HG03159 (cell line): ENCODE data around the gene GSTT2.
A peak's percentile ranks its signal among the peaks of the same experiment; 100 is the strongest.

Experiments used
- ATAC-seq: cut with Tn5 transposase; IDR thresholded peaks from one replicate; pipeline ENCODE4 v1.9.1; 2021; ENCODE audit warnings: mild to moderate bottlenecking, moderate library complexity; ENCODE audit not compliant: unreplicated experiment

GSTT2 gene

DNA sequence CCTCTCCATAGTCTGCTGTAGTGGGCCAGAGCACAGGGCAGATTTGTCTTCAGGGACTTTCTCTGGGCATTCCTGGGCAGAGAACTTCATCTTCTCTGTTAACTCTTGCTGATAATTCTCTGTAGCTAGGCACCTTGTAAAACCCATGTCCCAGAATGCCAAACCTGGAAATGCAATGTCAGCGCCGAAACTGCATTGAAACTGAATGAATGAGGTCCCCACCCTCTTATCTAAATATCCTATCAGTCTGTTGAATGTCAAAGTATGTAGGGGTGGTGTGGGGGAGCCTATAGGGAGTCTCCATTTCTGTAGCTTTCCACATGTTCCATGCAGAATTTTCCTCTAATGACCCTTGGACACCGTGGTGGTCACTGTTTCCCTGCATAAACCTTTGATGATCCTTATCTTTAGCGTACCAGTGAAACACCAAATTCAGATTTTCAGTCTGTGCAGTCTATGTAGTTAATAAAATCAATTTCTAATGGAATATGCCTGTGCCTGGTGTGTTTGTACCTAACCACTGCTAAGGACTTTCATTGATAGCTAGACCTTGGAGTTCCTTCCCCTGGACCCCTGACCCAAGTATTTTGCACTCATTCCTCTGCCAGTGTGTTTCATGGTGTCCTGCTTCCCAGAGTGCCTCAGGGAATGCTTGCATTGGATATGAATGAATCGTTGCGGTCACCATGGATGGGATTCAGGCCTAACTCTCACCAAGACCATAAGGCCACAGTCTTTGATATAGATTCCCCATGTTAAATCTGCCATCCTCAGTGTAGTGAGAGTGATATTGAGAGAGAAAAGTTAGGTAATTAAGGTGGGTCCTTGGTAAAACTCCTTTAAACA, 28.7 kb downstream of the GSTT2 start:
- no peak for ATAC-seq

DNA sequence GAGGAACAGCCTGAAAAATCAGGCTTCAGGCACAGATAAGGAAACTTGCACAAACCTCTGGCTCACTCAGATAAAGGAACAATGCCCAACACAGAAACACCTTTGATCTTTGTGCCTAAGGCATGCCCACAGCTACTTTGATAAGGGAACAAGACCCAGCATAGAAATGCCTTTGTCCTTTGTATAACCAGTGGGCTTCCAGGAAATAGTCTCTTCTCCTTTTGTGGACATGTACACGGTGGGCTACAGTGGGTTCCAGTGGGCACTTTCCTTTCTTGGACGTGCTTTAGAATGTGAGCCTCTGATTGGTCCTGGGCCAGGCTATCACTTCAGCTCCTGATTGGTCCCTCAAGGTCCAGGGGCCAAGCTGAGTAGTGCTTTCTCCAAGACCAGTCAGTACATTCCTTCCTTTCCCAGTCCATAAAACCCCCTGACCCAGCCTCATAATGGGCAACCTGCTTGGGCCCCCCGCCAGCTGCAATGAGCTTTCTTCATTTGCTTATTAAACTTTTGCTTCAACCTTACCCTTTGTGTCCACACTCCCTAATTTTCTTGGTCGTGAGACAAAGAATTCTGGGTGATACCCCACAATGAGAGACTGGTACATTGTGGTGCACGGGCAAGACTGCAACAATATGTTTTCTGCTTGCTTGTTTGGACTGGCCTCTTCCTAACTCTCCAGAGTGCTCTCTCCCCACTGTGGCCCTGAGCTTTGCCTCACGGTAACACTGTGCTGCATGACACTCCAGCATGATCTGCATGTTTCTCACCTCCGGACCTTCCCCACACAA, 29.5 kb downstream of the GSTT2 start:
- ATAC-seq: no peak

DNA sequence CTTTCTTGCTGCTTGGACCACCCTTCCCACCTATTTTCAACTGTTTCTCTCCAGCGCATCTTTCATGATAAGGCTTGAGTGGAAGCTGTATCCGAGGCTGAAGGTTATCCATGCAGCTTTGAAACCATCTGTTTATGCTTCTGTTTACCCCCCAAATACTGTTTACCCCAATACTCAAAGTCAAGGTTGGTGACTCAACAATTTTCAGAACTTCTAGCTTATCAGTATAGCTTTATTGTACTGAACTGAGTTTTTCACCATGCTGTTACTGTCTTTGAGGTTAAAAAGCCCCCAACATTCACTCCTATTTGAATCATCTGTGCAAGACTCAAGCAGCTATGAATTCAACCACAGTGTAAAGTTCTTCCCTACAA, 30.1 kb downstream of the GSTT2 start:
- ATAC-seq: no peak

DNA sequence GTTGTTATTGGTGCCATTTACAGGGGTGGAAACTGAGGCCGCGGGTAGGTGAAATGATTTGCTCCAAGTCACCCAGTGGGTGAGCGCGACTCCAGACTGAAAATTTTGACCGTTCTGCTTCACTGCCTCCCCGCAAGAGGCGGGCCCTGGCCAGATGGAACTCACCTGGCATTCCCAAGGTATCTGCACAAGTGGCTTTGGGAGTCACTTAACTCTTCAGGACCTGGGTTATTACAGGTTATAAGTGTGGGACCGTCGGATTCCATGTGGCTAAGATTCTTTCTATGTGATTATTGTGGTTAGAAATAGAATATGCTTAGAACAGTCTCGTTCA, 31.8 kb downstream of the GSTT2 start:
- ATAC-seq: peak; percentile 12

DNA sequence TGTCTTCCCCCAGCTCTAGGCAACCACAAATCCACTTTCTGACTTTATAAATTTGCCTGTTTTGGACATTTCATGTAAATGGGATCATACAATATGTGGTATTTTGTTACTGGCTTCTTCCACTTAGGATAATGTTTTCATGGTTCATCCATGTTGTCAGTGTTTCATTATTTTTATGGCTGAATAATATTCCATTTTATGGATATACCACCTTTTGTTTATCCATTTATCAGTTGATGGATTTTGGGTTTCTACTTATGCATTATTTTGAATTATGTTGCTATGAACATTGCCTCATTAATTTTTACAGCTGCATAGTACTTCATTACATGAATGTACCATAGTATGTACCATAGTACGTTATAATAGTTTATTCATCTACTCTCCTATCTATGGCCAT, 36.2 kb downstream of the GSTT2 start:
- no peak for ATAC-seq

DNA sequence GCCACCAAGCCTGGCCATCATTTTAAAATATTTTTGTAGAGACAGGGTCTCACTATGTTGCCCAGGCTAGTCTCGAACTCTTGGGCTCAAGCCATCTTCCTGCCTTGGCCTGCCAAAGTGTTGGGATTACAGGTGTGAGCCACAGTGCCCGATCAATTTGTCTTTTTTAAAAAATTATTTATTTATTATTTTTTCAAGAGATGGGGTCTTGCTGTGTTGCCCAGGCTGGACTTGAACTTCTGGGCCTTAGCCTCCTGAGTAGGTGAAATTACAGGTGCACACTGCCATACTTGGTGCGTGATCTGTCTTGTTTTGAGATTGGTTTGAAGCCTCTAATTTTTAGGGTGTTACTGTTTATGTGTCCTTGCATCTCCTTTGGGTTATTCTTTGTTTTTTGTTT, 41.4 kb downstream of the GSTT2 start:
- ATAC-seq: no peak

DNA sequence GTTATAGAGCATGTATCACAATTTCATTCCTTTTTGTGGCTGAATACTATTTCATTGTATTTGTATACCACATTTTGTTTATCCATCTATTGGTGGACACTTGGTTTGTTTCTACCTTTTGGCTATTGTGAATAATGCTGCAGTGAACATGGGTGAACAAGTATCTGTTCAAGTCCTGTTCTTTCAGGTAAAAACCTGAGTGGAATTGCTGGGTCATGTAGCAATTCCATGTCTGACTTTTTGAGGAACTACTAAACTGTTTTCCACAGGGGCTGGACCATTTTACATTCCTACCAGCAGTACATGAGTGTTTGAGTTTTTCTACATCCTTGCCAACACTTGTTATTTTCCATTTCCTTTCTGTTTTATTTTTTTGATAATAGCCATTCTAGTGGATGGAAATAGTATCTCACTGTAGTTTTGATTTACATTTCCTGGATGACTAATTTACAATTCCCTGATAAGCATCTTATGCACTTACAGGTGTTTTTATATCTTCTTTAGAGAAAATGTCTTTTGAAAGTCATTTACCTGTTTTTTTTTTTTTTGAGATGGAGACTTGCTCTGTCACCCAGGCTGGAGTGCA, 43.4 kb downstream of the GSTT2 start:
- ATAC-seq: no peak

DNA sequence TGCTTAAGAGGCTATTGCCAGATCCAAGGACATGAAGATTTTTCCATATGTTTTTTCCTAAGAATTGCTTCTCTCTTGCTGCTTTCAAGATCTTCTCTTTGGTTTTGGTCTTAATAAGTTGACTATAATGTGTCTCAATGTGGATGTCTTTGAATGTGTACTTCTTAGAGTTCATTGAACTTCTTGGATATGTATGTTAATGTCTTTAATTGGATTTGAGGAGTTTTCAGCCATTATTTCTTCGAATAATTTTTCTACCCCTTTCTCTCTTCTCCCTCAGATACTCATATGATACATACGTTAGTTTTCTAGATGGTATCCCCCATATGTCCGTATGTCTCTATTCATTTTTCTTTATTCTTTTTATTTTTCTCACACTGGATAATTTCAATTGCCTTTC, 44.4 kb downstream of the GSTT2 start:
- ATAC-seq: no peak

DNA sequence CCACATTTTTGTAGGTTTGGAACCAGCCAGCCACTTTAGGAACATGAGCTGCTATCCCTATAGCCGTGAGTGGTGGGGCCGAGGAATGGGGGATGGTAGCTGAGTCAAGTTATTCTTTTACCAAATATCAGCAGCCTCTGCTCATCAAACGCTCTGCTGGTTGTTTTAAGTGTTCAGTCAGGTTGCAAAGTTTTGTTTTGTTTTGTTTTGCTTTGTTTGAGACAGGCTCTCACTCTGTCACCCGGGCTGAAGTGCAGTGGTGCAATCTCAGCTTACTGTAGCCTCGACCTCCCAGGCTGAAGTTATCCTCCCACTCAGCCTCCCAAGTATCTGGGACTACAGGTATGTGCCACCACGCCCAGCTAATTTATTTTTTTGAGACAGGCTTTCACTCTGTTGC, 45.5 kb downstream of the GSTT2 start:
- no peak for ATAC-seq

DNA sequence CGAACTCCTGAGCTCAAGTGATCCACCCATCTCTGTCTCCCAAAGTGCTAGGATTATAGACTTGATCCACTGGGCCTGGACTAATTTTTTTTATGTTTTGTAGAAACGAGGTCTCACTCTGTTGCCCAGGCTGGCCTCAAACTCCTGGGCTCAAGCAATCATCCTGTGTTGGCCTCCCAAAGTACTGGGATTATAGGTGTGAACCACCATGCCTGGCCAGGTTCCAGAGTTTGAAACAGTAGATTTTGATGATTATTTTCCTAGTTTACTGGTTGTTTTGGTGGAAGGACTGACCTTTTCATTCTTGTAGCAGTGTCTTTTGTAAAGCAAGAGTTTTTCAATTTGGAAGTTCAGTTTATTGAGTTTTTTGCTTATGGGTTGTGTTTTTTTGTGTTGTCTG, 46.1 kb downstream of the GSTT2 start:
- no peak for ATAC-seq

DNA sequence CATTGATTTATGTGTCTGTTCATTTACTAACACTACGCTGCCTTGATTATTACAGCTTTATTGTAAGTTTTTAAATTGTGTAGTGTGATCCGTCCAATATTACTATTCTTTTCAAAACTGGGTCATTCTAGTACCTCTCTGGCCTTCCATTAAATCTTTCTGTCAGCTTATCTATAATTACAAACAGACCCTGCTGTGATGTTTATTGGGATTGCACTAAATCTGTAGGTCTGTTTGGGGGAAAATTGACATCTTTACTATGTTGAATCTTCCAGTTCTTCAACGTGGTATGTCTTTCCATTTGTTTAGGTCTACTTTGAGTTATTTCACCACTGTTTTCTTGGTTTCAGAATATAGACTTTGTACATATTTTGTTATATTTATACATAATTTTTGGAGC, 46.8 kb downstream of the GSTT2 start:
- ATAC-seq: no peak

DNA sequence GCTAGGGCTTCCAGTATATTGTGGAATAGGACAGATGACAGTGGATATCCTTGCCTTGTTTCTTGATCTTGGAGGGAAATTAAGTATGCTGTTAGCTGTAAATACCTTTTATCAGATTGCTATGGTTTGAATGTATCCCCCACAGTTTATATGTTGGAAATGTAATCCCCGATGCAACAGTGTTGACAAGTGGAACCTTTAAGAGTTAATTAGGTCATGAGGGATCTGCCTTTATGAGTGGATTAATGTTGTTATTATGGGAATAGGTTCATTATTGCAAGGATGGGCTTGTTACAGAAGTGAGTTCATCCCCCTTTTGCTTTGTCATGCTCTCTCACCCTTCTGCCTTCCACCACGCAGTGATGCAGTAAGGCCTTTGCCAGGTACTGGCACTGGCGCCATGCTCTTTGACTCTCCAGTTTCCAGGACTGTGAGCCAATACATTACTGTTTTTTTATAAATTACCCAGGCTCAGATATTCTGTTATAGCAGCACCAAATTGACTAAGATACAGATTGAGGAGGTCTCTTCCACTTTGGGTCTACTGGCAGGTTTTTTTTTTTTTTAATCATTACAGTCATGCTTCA, 47.5 kb downstream of the GSTT2 start:
- ATAC-seq: no peak

DNA sequence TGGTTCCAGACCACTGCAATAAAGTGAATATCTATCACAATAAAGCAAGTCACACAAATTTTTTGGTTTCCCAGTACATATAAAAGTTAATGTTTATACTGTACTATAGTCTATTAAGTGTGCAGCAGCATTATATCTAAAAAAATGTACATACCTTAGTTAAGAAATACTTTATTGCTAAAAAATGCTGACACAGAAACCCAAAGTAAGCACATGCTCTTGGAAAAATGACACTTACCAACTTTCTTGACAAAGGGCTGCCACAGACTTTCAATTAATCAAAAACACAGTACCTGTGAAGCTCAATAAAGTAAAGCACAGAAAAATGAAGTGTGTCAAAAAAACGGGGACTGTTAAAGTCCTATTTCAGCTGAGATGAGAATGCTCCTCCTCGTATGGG, 48.1 kb downstream of the GSTT2 start:
- no peak for ATAC-seq

DNA sequence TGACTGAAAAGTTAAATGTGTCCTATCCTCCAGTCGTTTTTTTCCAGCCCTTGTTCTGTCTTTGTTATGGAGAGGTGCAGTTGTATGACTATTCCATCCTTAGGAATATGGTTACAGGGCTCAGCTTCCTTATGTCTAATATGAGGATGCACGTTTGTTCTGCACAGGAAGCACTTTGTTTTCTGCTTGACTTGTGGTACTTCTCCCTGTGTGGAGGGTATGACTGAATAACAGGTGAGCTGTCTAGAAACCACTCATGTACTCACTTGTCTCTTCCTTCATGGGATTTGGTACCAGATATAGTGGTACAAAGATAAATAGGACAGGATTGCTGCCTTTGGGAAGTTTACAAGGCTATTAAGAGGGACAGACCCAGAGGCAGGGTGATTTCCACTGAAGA, 48.6 kb downstream of the GSTT2 start:
- ATAC-seq: no peak

DNA sequence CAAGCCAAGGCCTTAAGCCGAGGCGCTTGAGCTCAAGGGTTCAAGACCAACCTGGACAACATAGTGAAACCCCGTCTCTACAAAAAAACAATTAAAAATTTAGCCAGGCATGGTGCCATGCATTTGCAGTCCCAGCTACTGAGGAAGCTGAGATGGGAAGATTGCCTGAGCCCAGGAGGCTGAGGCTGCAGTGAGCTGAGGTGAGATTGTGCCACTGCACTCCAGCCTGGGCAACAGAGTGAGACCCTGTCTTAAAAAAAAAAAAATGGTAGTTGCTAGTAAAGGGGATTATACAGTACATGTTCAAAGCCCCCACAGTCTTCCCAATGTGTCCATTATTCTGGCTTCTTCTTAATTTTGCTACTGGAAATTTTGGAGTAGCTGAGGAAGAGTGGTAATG, 49.4 kb downstream of the GSTT2 start:
- ATAC-seq: no peak

DNA sequence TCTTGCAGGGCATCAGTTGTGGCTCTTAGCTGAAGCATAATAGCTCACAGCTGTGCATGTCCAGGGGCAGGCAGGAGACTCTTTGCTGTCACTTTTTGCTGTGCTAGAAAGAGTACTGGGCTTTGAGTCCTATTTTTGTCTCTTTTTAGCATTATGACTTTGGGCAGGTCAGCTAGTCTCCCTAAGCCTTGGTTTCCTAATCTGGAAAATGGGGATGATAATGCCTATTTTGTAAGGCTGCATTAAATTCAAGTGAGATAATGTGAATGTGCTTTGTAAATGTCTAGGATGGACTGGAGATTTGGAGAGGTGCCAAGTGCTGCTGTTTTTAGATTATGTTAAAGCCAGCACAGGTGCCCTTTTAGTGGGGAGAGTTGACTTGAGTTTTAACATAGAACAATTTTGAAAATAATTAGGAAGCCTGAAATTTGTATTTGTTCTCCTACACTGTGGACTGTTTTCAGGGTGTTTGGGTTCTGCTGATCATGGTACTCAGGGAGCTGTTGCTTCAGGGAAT, 50.3 kb downstream of the GSTT2 start:
- no peak for ATAC-seq
